Measurements from ENCODE around the gene ELK4.

- TF ChIP-seq POLR2AphosphoS5 (IDR thresholded peaks at IDR 0.05; ENCODE audit: insufficient read depth, low read depth, low read length) = no peak
- TF ChIP-seq POLR2A (IDR thresholded peaks at IDR 0.05; ENCODE audit: low read depth, low read length) = no peak
- TF ChIP-seq MAX (IDR thresholded peaks at IDR 0.05; ENCODE audit: insufficient read depth, insufficient read length) = no peak
- no peak for TF ChIP-seq CTCF (IDR thresholded peaks at IDR 0.05; ENCODE audit: extremely low read depth in 1 of 2, insufficient read depth in 1 of 2, low read depth in 1 of 2, low read length in 2 of 2)
- TF ChIP-seq MYC (IDR thresholded peaks at IDR 0.05; ENCODE audit: low read depth, low read length) = no peak
- TF ChIP-seq EZH2 (IDR thresholded peaks at IDR 0.05; ENCODE audit: borderline replicate concordance, low read depth, low read length, severe bottlenecking) = no peak
- TF ChIP-seq JUN (IDR thresholded peaks at IDR 0.05; ENCODE audit: borderline replicate concordance, insufficient read depth, insufficient read length, low read depth) = no peak
- peak; percentile 22 for TF ChIP-seq GATA2 (IDR thresholded peaks at IDR 0.05; ENCODE audit: insufficient read depth, insufficient read length, low read depth, low read length)
- TF ChIP-seq FOS (IDR thresholded peaks at IDR 0.05; ENCODE audit: borderline replicate concordance, insufficient read depth, low read length) = no peak
These were observed 40.9 kb downstream of the ELK4 start for GRCh38 chr1:205590777-205591513.
